ENCODE measurements around the gene ATRNL1.
"Not testable (repeated sequence)": the region's sequence is repeated elsewhere in the genome, so short reads cannot be mapped to it uniquely, and the experiment has no call there.

Gene ATRNL1

DNA sequence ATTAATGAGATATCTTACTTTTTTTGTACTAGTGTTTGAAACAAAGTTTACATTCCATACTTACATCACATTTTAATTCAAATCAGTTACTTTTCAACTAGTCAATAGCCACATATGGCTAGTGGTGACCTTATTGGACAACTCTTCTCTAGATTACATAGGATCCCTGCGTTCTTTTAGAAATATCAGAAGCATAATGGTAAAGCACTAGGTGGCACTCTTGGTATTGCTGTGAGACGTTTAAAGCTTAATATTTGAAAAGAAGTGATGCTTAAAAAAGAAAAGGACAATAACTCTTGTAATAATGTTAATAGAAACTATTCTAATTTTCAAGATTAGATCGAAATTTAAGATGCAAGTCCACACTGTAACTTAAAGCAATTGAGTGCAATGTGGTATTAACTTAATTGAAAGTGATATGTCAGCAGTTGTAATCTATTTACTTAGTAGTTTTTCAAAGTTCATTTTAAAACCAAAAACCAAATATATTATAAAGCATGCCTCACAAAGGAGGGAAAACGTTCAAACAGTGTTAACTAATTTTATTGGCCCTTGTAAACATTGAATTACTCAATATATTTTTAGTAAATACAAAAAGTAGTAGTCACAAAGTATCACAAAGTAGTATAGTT is 339.1 kb downstream of the ATRNL1 start:
- no peak for DNase-seq

DNA sequence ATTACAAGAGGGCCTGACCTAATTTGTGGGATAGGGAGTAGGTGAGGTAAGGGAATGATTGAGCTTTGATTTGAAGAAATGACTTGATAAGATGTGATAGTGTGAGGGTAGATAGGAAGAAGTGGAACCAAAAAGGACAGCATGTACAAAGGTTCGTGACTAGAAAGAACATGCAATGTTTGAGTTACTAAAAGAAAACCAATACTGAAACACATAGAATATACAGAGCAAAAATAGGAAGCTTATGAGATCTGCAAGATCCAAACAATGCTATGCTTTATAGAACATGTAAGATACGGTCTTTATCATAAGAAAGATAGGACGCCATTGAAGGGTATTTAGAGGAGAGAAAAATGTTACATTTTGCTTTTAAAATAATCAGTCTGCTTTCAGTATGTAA is 343.8 kb downstream of the ATRNL1 start:
- no peak for DNase-seq

DNA sequence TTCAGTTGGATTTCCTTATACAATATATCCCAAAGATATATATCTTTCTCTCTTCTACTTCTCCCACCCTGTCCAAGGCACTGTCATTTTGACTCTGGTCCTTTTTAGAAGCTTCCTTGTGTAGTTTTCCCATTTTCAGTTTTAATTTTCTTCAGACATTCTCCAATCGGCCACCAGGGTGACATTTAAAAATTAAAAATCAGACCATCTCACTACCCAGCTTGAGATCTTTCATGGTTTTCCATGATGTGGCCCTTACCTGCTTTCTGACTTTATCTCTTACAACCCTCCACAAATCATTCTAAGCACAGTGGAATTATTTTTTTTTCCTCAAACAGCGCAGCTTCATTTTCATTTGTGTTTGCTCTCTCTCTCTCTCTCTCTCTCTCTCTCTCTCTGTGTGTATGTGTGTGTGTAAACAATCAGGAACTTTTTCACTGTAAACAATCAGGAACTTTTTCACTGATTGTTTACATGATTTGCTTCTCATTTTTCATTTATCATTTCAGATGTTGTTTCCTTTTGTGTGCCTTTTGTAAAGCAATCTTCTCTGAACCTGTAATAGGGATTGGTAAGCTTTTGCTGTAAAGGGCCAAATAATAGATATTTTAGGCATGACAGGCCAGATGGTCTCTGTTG is 348.9 kb downstream of the ATRNL1 start:
- no peak for DNase-seq

DNA sequence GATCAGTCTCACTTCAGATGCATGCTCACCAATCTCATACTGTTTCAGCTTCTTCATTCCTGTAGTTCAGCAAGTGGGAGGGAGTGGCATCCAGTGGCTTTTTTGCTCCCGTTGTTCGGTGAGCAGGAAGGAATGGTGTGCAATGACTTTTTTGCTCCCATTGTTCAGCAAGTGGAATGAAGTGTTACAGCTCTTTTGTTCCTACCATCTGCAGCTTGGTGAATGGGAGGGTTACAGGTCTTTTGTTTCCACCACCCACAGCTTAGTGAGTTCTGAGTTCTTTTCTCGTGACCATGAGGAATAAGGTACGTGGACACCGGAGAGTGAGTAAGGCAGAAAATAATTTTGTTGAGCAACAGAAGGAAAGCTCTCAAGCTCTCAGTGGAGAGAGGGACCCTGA is 363.6 kb downstream of the ATRNL1 start:
- no peak for DNase-seq

DNA sequence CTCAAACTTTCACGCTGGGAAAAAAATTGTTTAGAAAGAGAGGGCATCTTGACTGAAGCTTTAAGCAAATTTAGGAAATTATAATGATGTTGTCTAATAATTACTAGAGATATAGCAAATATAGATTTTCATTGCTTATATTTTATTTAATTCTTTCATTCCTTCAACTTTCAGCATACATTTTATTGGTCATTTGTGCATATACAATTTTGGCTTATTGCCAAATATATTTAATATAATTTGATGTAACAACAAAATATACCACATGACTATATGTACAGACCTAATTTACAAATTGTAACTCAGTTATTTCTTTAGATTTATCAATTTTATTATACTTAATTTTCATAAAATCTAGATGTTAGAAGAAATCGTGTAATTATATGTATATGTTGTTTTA is 390.1 kb downstream of the ATRNL1 start:
- no peak for DNase-seq

DNA sequence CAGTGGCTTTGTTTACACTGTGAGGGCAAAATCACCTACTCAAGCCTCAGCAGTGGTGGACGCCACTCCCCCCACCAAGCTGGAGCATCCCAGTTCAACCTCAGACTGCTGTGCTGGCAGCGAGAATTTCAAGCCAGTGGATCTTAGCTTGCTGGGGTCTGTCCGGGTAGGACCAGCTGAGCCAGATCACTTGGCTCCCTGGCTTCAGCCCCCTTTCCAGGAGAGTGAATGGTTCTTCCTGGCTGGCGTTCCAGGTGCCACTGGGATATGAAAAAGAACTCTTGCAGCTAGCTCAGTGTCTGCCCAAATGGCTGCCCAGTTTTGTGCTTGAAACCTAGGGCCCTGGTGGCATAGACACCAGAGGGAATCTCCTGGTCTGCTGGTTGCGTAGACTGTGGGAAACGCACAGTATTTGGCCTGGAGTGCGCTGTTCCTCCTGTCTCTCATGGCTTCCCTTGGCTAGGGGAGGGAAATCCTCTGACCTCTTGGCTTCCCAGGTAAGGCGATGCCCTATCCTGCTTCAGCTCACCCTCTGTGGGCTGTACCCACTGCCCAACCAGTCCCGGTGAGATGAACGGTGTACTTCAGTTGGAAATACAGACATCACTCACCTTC is 398.5 kb downstream of the ATRNL1 start:
- no peak for DNase-seq

DNA sequence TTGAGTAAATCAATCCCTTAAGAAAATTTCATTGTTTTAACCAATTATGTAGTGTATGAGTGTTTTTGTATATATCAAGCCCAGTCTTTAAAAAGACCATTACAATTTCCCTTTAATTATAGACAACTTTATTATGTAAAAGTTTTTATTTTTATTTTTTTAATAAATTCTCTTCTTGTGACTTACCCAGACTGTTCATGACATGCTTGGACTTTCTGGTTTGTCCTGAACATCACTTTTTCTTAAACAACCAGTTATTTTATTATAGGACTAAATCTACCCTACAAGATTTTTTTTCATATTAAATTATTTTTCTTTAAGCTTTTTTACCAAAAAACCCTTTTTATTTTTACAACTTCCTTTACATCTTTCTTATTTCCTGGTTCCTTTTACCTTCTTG is 410.4 kb downstream of the ATRNL1 start:
- DNase-seq, result no peak

DNA sequence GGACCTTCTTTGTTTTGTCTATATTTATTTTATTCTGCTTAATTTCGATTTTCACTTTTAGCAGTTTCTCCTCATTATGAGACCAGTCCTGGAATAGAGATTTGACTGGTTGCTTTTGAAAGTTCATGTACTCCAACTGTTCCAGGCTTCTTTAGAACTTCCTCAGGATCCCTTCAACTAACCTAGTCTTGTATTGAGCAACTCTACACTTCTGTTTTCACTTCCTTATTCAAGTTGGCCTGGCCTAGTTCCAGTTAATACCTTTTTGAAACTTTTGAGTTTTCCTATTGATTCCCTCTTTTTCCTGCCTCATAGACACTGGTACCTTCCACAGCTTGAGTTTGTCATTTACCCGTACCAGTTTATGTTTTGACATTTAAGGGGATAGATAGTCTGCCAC is 421.7 kb downstream of the ATRNL1 start:
- DNase-seq, result no peak

DNA sequence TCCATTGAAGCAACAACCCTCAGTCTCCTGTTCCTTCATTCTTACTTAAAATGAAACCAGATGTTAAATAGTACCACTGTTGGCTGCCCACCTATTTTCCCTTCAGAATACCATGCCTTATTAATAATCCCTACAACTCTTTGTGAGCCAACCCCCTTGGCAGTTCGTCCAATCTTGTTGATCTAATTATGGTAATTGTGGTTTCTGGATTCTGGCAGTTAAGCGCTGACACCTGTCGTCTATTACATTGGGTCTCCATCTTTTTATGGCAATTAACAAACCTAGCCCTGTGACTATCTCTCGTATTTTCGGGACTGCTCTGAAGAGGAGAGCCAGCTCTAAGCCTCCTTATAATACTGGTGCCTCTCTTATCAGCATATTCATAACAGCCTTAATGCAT is 432.0 kb downstream of the ATRNL1 start:
- no peak for DNase-seq

DNA sequence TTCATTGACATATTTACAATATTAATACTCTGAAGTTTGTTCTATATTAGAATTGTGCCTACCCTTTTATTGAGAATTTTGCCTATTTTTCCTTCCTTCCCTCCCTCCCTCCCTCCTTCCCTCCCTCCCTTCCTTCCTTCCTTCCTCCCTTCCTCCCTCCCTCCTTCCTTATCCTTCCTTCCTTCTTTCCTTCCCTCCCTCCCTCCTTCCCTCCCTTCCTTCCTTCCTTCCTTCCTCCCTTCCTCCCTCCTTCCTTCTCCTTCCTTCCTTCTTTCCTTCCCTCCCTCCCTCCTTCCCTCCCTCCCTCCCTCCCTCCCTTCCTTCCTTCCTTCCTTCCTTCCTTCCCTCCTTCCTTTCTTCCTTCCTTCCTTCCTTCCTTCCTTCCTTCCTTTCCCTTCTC is 434.5 kb downstream of the ATRNL1 start:
- DNase-seq, result not testable (repeated sequence)

DNA sequence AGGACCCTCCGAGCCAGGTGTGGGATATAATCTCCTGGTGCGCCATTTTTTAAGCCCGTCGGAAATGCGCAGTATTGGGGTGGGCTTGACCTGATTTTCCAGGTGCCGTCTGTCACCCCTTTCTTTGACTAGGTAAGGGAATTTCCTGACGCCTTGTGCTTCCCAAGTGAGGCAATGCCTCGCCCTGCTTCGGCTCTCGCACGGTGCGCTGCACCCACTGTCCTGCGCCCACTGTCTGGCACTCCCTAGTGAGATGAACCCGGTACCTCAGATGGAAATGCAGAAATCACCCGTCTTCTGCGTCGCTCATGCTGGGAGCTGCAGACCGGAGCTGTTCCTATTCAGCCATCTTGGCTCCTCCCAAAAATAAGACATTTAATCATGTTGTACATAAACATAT is 443.2 kb downstream of the ATRNL1 start:
- not testable (repeated sequence) for DNase-seq

DNA sequence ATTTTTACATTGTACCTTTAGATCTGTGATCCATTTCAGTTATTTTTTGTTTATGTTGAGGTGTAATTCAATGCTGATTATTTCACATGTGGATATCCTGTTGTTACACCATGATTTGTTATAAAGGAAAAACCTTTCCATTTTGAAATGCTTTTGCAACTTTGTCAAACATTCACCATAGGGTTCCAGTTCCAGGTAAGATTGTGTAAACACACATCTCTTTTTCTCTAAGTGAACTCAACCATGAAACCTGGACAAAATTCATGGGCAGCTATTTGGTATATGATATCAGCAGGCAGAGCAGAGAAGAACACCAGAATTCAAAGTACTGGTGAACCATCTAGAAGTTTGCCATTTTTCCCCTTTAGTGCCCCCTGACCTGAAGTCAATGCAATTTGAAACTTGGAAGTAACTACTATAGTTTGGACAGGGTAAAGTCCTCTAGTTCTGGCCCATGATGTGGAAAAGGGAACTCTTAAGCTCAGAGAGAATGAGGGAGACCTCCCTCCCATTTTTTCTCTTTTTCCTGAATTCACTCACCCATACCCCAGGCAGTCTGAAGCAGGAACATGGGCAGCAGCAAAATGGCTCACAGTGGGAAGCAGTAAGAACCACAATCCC is 446.1 kb downstream of the ATRNL1 start:
- no peak for DNase-seq

DNA sequence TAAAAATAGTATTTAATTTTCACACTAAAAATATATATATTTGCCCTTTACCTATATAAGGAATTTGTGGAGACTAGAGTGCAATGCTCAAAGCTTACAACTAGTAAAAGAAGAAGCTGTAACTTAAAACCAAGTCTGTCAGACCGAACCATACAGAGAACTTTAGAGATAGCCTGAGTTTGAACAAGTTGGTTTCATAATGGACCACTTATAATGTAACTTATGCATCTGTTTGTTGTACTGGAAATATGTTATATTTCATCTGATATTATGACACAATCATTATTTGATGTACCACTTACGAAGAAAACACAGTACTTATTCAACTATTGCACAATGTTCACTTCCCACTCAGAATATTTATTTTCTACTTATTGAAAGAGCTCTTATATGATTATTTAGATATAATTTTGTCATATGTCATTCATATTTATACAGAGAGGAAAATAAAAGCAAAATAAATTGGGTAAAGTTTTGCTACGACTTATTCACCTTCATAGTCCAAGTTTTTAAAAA is 462.8 kb downstream of the ATRNL1 start:
- no peak for DNase-seq

DNA sequence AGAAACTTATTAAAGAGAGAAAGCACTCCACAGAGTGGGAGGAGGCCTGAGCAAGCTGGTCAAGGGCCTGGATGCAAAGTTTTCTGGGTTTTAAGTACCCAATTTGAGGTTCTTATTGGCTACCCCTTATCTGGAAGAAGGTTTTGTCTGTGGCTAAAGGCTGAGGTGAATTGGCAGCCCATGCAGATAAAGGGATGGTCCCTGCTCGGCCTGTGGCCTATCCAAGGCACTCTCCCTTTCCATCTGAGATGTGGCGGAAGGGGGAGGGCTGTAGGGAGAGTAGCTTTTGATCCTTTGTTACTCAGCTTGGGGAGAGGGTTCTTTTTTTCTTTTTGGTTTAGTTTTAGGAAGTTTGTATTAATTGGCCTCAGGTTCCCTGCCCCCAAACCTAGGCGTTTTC is 465.1 kb downstream of the ATRNL1 start:
- DNase-seq, result no peak

DNA sequence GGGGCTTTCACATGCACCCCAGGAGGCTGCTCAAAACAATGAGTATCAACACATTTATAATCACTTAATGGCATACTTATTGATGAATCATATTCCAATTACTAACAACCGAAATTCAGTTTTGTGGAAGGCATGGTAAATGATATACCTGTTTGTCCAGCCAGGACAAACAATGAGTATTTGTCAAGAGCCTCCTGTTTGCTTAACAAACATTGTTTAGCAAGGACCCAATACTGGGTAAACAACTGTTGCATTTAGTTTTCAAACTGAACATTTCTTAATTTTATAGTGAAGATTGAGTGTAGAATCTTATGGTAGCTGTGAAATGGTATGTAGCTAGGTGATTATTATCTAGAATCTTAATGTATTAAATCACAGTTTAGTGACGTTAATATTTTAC is 473.7 kb downstream of the ATRNL1 start:
- no peak for DNase-seq

DNA sequence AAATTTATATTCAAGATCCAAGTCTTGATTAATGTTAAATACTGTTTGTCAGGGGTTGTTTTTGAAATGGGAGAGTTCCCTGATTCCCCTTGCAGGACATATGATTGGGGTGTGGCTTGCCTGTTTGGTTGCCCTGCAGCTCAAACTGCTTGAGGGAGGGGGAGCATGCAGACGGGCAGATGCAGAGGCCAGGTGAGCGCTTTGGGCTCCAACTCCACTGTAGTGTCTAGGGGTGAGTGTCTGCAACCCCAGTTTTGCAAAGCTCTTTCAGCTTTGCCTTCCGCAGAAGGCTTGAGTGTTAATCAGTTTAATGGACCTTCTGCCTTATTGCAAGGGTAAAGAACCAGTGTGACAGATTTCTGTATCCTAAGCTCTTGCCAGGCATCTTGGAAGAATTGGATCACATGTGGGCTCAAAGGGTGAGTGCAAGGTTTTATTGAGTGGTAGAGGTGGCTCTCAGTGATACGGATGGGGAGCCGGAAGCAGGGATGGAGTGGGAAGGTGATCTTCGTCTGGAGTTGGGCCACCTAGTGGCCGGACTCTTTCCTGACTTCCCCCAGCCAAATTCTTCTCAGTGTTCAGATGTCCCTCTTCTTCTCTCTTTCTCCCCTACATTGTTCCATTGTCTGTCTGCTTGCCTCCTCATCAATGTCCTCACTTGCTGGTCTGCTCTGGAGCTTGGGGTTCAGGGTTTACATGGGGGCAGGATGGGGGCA is 479.7 kb downstream of the ATRNL1 start:
- DNase-seq, result no peak

DNA sequence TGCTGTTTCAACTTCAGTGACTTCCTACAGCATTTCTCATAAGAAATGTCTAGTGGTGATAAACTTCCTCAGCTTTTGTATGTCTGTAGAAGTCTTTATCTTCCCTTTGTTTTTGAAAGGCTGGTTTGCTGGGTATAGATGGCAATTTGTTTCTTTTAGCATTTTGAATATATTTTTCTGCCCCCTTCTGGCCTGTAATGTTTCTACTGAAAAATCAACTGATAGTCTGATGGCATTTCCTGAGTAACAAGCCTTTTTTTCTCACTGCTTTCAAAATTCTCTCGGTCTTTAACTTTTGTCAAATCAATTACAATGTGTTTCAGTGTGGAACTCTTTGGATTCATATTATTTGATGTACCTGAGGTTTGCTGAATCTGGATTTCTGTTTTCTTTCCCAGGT is 487.1 kb downstream of the ATRNL1 start:
- DNase-seq, result no peak

DNA sequence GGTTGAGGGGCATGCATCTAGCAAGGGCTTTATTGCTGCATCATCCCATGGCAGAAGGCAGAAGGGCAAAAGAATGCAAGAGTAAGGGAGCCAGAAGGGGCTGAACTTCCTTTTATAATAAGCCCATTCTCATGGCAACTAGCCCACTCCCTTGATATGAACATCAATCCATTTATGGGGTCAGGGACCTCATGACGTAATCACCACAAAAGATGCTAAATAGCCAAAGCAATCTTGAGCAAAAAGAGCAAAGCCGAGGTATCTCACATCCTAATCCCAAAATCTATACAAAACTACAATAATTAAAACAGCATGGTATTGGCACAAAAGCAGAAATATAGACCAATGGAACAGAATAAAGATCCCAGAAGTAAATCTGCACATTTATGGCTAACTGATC is 499.9 kb downstream of the ATRNL1 start:
- no peak for DNase-seq

DNA sequence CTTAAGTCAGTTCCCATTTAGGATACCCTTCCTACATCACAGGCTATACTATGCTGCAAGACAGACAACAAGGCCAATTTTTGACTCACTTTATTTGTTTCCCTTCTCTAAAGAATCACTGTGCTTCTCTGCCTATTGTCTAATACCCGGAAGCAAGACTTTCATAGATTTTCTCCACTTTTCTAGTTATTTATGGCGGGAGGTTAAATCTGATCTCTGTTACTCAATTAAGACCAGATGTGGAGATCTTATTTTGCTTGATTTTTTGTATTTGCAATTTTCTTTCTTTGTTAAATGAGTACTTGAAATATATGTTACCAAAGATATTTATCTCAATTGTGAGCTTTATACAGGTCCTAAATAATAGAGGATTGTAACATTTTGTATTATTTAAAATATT is 511.5 kb downstream of the ATRNL1 start:
- no peak for DNase-seq

DNA sequence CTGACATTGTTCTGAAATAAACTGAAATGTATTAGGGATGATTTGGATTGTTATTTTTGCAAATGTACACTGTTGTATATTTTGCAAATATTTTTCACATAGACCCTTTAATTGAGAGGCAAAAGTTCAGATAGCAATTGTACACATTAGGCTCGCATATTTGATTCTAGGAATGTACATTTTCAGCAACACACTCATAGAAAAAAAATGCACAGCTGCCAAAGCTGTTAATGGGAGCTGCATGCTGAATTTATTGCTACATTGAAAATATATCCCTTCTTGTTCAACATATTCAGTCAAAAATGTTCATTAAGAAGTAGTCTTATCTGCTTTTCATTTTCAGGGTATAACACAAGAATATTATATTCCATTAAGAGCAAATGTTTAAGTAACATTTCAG is 512.9 kb downstream of the ATRNL1 start:
- DNase-seq, result no peak

DNA sequence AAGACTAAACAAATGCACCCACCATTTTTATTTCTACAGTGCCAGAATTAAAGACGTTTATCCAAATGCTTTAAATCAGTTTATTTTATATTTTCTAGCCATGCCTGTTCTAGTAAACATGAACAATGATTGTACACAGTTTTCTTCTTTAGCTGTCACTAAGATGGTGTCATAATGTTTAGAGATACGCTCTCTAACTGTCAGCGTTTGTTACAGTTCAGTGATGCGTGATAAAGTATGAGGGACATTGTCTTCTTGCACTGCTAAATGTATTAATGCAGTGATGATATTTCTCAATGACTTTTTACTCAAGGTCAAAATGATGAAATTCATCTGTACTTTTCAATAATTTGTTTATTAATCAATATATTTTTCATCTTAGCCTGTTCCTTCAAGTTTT is 513.6 kb downstream of the ATRNL1 start:
- DNase-seq, result no peak

DNA sequence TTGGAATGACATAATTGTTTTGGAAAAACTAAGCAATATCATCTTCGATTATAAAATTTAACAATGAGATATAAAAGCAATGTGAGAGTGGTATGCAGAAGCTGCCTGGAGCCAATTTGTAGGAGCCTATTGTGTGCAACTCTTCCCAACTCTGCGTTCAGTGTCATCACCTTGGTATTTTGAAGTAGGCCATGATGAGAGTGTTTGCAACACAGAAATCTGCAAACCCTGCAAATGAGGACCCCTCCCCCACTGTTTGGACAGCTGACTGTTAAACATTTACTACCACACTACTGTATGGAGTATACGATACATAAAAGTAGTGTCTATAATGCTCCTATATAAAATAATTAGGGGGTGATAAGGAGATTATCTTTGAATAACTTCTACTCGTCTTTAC is 531.3 kb downstream of the ATRNL1 start:
- DNase-seq, result no peak

DNA sequence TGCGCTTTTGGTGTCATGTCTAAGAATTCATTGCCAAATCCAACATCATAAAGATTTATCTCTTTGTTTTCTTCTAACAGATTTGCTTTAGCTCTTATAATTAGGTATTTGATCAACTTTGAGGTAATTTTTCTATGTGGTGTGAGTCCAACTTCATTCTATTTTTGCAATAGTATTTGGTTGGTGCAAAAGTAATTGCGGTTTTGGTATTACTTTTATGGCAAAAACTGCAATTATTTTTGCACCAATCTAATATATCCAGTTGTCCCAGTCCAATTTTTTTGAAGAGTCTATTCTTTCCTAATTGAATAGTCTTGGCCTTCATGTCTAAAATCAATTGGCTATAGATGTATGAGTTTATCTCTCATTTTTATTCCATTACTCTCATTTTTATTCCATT is 535.5 kb downstream of the ATRNL1 start:
- DNase-seq, result no peak

Measured in CD4-positive, alpha-beta T cell treated with Interleukin-21 for 1 hour (primary cell).